HCT116 (cell line): ENCODE measurements around the gene KRT15. TPM values are rescaled to one million over a fixed set of nuclear protein-coding genes. Genes with fewer than 3 reads are reported as not detected.
A peak's percentile ranks its signal among the peaks of the same experiment; 100 is the strongest.

Experiments used
- ATAC-seq: fragments of 200-7000 bp; cut with Tn5 transposase; 2 replicates; pipeline ENCODE4 v1.9.1; 2020; ENCODE audit warnings: mild to moderate bottlenecking, moderate library complexity
- BruUV-seq: library from RNA; stranded (reverse); fragments of 400-500 nt; replicated peaks from 2 replicates; lab custom pipeline; 2021; lab: Mats Ljungman, UMichigan
- CTCF ChIA-PET: fragments of 300-600 bp; sonication (Branson Sonifier 250); formaldehyde crosslinking; loops from one replicate; lab custom pipeline; 2021; ENCODE audit warnings: antibody characterized with exemption; lab: Charles Lee
- POLR2A ChIA-PET: fragments of 300-600, 350-600 bp; sonication (Branson Sonifier 250); formaldehyde crosslinking; loops from one replicate; lab custom pipeline; 2021; ENCODE audit warnings: antibody characterized with exemption; lab: Charles Lee
- RAD21 ChIA-PET, 2 experiments: fragments of 300-600 bp; sonication (Branson Sonifier 250); formaldehyde crosslinking; loops; one replicate each; lab custom pipeline; 2023; ENCODE audit warnings: low total read pairs in 2 of 2; ENCODE audit not compliant: uncharacterized antibody in 2 of 2, unreplicated experiment in 2 of 2, low non-redundant PET in 1 of 2; lab: Charles Lee
- DNase-seq: peaks from one replicate; pipeline ENCODE4 v3.0.0-alpha.2; 2010; ENCODE audit warnings: low read depth, low spot score
- H2AFZ ChIP-seq: fragments of 200-600 bp; shearing (Covaris generic), sonication (generic); 2 replicates; pipeline ENCODE4 v1.6.1; 2017; ENCODE audit warnings: low read depth, mixed run types, mixed read lengths, antibody characterized with exemption, low read length; ENCODE audit not compliant: poor library complexity, severe bottlenecking
- H3K27ac ChIP-seq: 2 replicates; pipeline ENCODE4 v1.5.1; 2012; ENCODE audit warnings: low read depth, low read length
- H3K27me3 ChIP-seq: fragments of 200-600 bp; sonication (generic); 2 replicates; pipeline ENCODE4 v1.6.1; 2016; ENCODE audit warnings: mixed run types, low read length, mixed read lengths; ENCODE audit not compliant: insufficient read depth
- H3K36me3 ChIP-seq, 2 experiments: fragments of 200-500 bp in 1 of 2; fragments of 200-600 bp in 1 of 2; sonication (Bioruptor generic) in 1 of 2; sonication (generic) in 1 of 2; 2 replicates each; pipeline versions ENCODE4 v1.5.1 to v1.6.1; 2014 to 2016; ENCODE audit warnings: low read length in 2 of 2, inconsistent platforms in 1 of 2, mixed read lengths in 1 of 2, mixed run types in 1 of 2; ENCODE audit not compliant: insufficient read depth in 2 of 2, control insufficient read depth in 1 of 2
- H3K4me1 ChIP-seq, 2 experiments: fragments of 200-600 bp in 1 of 2; sonication (generic) in 1 of 2; 2 replicates each; pipeline versions ENCODE4 v1.5.1 to v1.6.1; 2012 to 2017; ENCODE audit warnings: low read length in 2 of 2, inconsistent platforms in 1 of 2, mild to moderate bottlenecking in 1 of 2, mixed read lengths in 1 of 2, mixed run types in 1 of 2, moderate library complexity in 1 of 2; ENCODE audit not compliant: insufficient read depth in 2 of 2, control insufficient read depth in 1 of 2
- H3K4me2 ChIP-seq: fragments of 200-600 bp; sonication (generic); 2 replicates; pipeline ENCODE4 v1.6.1; 2017; ENCODE audit warnings: mixed run types, low read length, mixed read lengths
- H3K4me3 ChIP-seq, 2 experiments: fragments of 200-600 bp in 1 of 2; sonication (generic) in 1 of 2; replicated peaks in 1 of 2; 2 replicates each; pipeline ENCODE4 v1.5.1; 2011 to 2016; ENCODE audit warnings: low read length in 2 of 2, control low read depth in 1 of 2, low read depth in 1 of 2, mild to moderate bottlenecking in 1 of 2, mixed read lengths in 1 of 2, mixed run types in 1 of 2
- H3K79me2 ChIP-seq: fragments of 200-600 bp; sonication (generic); 2 replicates; pipeline ENCODE4 v1.6.1; 2017; ENCODE audit warnings: mild to moderate bottlenecking, mixed run types, low read length, moderate library complexity, mixed read lengths; ENCODE audit not compliant: insufficient read depth
- H3K9ac ChIP-seq: fragments of 200-600 bp; sonication (generic); 2 replicates; pipeline ENCODE4 v1.6.1; 2016; ENCODE audit warnings: low read length, mixed read lengths
- H3K9me2 ChIP-seq: fragments of 200-600 bp; sonication (generic), shearing (Covaris generic); 2 replicates; pipeline ENCODE4 v1.6.1; 2017; ENCODE audit warnings: mixed run types, mild to moderate bottlenecking, moderate library complexity; ENCODE audit not compliant: insufficient read depth
- H3K9me3 ChIP-seq, 2 experiments: fragments of 200-500 bp in 1 of 2; fragments of 200-600 bp in 1 of 2; sonication (Bioruptor generic) in 1 of 2; sonication (generic) in 1 of 2; 2 replicates each; pipeline ENCODE4 v1.6.1; 2014 to 2017; ENCODE audit warnings: low read length in 2 of 2, mixed read lengths in 2 of 2, inconsistent platforms in 1 of 2, low read depth in 1 of 2, mild to moderate bottlenecking in 1 of 2, mixed run types in 1 of 2, moderate library complexity in 1 of 2; ENCODE audit not compliant: control insufficient read depth in 1 of 2, insufficient read depth in 1 of 2
- H4K20me1 ChIP-seq: fragments of 200-600 bp; sonication (generic), shearing (Covaris generic); 2 replicates; pipeline ENCODE4 v1.6.1; 2017; ENCODE audit warnings: mixed run types, mild to moderate bottlenecking, moderate library complexity; ENCODE audit not compliant: insufficient read depth
- CBX3 ChIP-seq: IDR thresholded peaks from 2 replicates; pipeline ENCODE4 v1.6.1; 2012; ENCODE audit warnings: low read depth
- CEBPB ChIP-seq: IDR thresholded peaks from 2 replicates; pipeline ENCODE4 v1.6.1; 2012; ENCODE audit warnings: low read depth
- EZH2 ChIP-seq: fragments of 200-600 bp; sonication (generic); IDR thresholded peaks from 2 replicates; pipeline ENCODE4 v1.6.1; 2017; ENCODE audit warnings: antibody characterized with exemption, mixed run types
- EZH2phosphoT487 ChIP-seq: fragments of 200-600 bp; IDR thresholded peaks from 2 replicates; pipeline ENCODE4 v1.6.1; 2018; ENCODE audit warnings: antibody characterized with exemption, borderline replicate concordance
- FOSL1 ChIP-seq: IDR thresholded peaks from 2 replicates; pipeline ENCODE4 v1.6.1; 2012; ENCODE audit warnings: low read depth
- JUND ChIP-seq: IDR thresholded peaks from 2 replicates; pipeline ENCODE4 v1.6.1; 2012
- POLR2AphosphoS5 ChIP-seq: IDR thresholded peaks from 2 replicates; pipeline ENCODE4 v1.6.1; 2011; ENCODE audit warnings: mild to moderate bottlenecking, low read depth, low read length, moderate library complexity
- SP1 ChIP-seq: IDR thresholded peaks from 2 replicates; pipeline ENCODE4 v1.6.1; 2012; ENCODE audit warnings: low read depth
- YY1 ChIP-seq: IDR thresholded peaks from 2 replicates; pipeline ENCODE4 v1.6.1; 2011; ENCODE audit warnings: low read length, low read depth, moderate library complexity, mild to moderate bottlenecking; ENCODE audit not compliant: insufficient replicate concordance; ENCODE audit errors: extremely low read depth
- ZFX ChIP-seq: fragments of 450-650 bp; IDR thresholded peaks from 2 replicates; pipeline ENCODE4 v1.6.1; 2017
- ZNF274 ChIP-seq: fragments of 200-500 bp; sonication (Bioruptor generic); IDR thresholded peaks from 2 replicates; pipeline ENCODE4 v1.6.1; 2014; ENCODE audit warnings: mild to moderate bottlenecking, low read depth, low read length, inconsistent platforms
- intact Hi-C: fragments of 100-400 bp; cut with micrococcal nuclease; formaldehyde crosslinking; loops from 2 replicates; pipeline ENCODE4 v1.10.0; 2022
- total RNA-seq: library from RNA; stranded (reverse); gene quantifications from one replicate; pipeline ENCODE4 v1.2.1, GENCODE V29; 2021; ENCODE audit not compliant: unreplicated experiment
- TF ChIP-seq, protein P1 (sequence below), 3 experiments: fragments of 200-600 bp in 1 of 3; sonication (generic) in 1 of 3; IDR thresholded peaks in 2 of 3; conservative IDR thresholded peaks in 1 of 3; 2 replicates each; pipeline ENCODE4 v1.5.1; 2012 to 2017; ENCODE audit warnings: low read depth in 2 of 3, low read length in 2 of 3, antibody characterized with exemption in 1 of 3, borderline replicate concordance in 1 of 3, control low read depth in 1 of 3, mild to moderate bottlenecking in 1 of 3, mixed read lengths in 1 of 3, mixed run types in 1 of 3, moderate library complexity in 1 of 3; ENCODE audit not compliant: insufficient read depth in 1 of 3
- TF ChIP-seq, protein P2 (sequence below): IDR thresholded peaks from 2 replicates; pipeline ENCODE4 v1.6.1; 2012; ENCODE audit warnings: low read depth

The KRT15 gene
- total RNA-seq, 1 experiment from 2014 or later: 37.1 TPM

- RAD21 ChIA-PET: interaction anchor here (1.4 to 3.7 kb wide), 3 partner anchors 23 to 116 kb away, joined by 5 to 26 read pairs (median 19); no protein-coding TSS in a partner anchor
- Histone ChIP-seq H3K79me2 (no peaks in the 10 kb centered on the region), H3K4me2 (peak overlapping the region; percentile 80), H3K27me3 (no peaks in the 10 kb centered on the region), H3K27ac (peak overlapping the region; percentile 91), H3K4me3 (peak overlapping the region in 1 of 2 experiments; percentile 46; a peak in 1 of 4 replicates), H3K9me3 (peaks cover 0 to 8% of the 10 kb centered on the region in 2 experiments; a peak in 1 of 4 replicates), H3K9ac (peak overlapping the region; percentile 68), H2AFZ (no peak overlapping the region), H4K20me1 (no peaks in the 10 kb centered on the region), H3K36me3 (no peaks in the 10 kb centered on the region), H3K4me1 (peaks cover 39 to 74% of the 10 kb centered on the region in 2 experiments), H3K9me2 (no peaks in the 10 kb centered on the region)
- no peak for TF ChIP-seq YY1
- TF ChIP-seq FOSL1: no peak
- TF ChIP-seq CBX3: peak; percentile 44; the same call in 1 of the 2 replicates
- ATAC-seq (no peak), DNase-seq (no peak)
- POLR2A ChIA-PET: interaction anchor here (2.4 to 5.5 kb wide), 2 partner anchors 22 to 690 kb away, joined by 8 to 148 read pairs; partner anchors contain the start of genes KRT15 and KRT19
- CTCF ChIA-PET: interaction anchor here (7.3 kb wide), 1 partner anchor 101 kb away, joined by 142 read pairs; no protein-coding TSS in a partner anchor
- intact Hi-C loops: loop anchor here (5.0 to 10.0 kb wide), 2 partner anchors 225 to 932 kb away; no protein-coding TSS in a partner anchor
- no TSS peak for BruUV-seq
These were observed 28.1 kb upstream of the KRT15 start for GRCh38 chr17:41546819-41547218.

DNA sequence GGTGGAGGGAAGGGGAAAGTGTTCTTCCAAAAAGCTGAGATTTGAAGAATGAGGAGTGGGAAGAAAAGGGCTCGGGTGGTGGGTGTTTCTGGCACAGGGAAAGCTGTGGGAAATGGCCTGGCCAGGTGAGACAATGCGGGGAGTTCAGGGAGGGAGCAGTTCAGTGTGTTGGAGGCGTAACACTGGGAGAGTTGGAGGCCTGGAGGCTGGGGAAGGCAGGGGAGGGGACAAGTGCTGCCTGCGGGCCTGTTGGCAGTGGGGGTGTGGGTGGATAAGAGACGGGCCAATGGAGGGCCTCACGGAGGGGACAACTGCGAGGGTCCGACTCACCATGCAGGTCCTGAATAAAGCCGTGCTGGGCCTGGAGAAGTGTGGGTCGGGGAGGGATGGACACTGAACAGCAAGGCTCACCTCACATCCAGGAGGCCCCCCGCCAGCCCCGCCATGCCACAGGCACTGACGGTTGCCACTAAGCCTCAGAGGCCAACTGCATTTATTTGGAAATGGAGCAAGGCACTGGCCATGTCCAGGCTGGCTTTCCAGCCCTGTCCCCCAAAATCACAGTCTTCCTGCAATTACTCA, 27.2 kb upstream of the KRT15 start:
- Histone ChIP-seq H2AFZ (no peak overlapping the region), H3K4me3 (no peak overlapping the region), H3K79me2 (no peaks in the 10 kb centered on the region), H3K9me2 (no peaks in the 10 kb centered on the region), H3K9me3 (peaks cover 0 to 8% of the 10 kb centered on the region in 2 experiments; a peak in 1 of 4 replicates), H3K27me3 (no peaks in the 10 kb centered on the region), H3K27ac (peak overlapping the region; percentile 15; the same call in 1 of the 2 replicates)
- DNase-seq: no peak
- CTCF ChIA-PET: no interaction called here
- BruUV-seq: no TSS peak
- no peak for TF ChIP-seq CBX3
- no peak for TF ChIP-seq EZH2phosphoT487
- TF ChIP-seq POLR2AphosphoS5: no peak
- TF ChIP-seq SP1: no peak
- no peak for TF ChIP-seq FOSL1
- TF ChIP-seq, protein P1, sequence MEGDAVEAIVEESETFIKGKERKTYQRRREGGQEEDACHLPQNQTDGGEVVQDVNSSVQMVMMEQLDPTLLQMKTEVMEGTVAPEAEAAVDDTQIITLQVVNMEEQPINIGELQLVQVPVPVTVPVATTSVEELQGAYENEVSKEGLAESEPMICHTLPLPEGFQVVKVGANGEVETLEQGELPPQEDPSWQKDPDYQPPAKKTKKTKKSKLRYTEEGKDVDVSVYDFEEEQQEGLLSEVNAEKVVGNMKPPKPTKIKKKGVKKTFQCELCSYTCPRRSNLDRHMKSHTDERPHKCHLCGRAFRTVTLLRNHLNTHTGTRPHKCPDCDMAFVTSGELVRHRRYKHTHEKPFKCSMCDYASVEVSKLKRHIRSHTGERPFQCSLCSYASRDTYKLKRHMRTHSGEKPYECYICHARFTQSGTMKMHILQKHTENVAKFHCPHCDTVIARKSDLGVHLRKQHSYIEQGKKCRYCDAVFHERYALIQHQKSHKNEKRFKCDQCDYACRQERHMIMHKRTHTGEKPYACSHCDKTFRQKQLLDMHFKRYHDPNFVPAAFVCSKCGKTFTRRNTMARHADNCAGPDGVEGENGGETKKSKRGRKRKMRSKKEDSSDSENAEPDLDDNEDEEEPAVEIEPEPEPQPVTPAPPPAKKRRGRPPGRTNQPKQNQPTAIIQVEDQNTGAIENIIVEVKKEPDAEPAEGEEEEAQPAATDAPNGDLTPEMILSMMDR (IDR thresholded peaks at IDR 0.05 in 2 of 3, conservative IDR thresholded peaks at IDR 0.05 in 1 of 3; ENCODE audit: borderline replicate concordance in 1 of 3, insufficient read depth in 1 of 3, low read depth in 2 of 3, low read length in 2 of 3): no peak
- TF ChIP-seq ZNF274: no peak
- no peak for TF ChIP-seq EZH2
- no peak for TF ChIP-seq ZFX
- no peak for TF ChIP-seq CEBPB
- TF ChIP-seq, protein P2, sequence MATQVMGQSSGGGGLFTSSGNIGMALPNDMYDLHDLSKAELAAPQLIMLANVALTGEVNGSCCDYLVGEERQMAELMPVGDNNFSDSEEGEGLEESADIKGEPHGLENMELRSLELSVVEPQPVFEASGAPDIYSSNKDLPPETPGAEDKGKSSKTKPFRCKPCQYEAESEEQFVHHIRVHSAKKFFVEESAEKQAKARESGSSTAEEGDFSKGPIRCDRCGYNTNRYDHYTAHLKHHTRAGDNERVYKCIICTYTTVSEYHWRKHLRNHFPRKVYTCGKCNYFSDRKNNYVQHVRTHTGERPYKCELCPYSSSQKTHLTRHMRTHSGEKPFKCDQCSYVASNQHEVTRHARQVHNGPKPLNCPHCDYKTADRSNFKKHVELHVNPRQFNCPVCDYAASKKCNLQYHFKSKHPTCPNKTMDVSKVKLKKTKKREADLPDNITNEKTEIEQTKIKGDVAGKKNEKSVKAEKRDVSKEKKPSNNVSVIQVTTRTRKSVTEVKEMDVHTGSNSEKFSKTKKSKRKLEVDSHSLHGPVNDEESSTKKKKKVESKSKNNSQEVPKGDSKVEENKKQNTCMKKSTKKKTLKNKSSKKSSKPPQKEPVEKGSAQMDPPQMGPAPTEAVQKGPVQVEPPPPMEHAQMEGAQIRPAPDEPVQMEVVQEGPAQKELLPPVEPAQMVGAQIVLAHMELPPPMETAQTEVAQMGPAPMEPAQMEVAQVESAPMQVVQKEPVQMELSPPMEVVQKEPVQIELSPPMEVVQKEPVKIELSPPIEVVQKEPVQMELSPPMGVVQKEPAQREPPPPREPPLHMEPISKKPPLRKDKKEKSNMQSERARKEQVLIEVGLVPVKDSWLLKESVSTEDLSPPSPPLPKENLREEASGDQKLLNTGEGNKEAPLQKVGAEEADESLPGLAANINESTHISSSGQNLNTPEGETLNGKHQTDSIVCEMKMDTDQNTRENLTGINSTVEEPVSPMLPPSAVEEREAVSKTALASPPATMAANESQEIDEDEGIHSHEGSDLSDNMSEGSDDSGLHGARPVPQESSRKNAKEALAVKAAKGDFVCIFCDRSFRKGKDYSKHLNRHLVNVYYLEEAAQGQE: no peak
- TF ChIP-seq JUND: no peak
- TF ChIP-seq, all 23 proteins: peak for 0
- Histone ChIP-seq H4K20me1 (no peaks in the 10 kb centered on the region), H3K9ac (no peak overlapping the region), H3K36me3 (no peaks in the 10 kb centered on the region), H3K4me2 (no peak overlapping the region), H3K4me1 (peaks cover 39 to 75% of the 10 kb centered on the region in 2 experiments)
- RAD21 ChIA-PET: no interaction called here
- intact Hi-C loops: loop anchor here (5.0 to 10.0 kb wide), 2 partner anchors 224 to 931 kb away; no protein-coding TSS in a partner anchor
- POLR2A ChIA-PET: interaction anchor here (5.5 to 6.5 kb wide), 2 partner anchors 18 to 21 kb away, joined by 68 to 148 read pairs; partner anchors contain the start of genes KRT15 and KRT19
- ATAC-seq: no peak
